ENCODE results near the gene SYT12. TPM values are rescaled to one million over a fixed set of nuclear protein-coding genes. Genes with fewer than 3 reads are reported as not detected.

Gene SYT12, protein sequence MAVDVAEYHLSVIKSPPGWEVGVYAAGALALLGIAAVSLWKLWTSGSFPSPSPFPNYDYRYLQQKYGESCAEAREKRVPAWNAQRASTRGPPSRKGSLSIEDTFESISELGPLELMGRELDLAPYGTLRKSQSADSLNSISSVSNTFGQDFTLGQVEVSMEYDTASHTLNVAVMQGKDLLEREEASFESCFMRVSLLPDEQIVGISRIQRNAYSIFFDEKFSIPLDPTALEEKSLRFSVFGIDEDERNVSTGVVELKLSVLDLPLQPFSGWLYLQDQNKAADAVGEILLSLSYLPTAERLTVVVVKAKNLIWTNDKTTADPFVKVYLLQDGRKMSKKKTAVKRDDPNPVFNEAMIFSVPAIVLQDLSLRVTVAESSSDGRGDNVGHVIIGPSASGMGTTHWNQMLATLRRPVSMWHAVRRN
- total RNA-seq = not detected
- not detected for polyA plus RNA-seq
- total RNA-seq = 0 to 0.49 (median 0.08) reads per million in 6 experiments

DNA sequence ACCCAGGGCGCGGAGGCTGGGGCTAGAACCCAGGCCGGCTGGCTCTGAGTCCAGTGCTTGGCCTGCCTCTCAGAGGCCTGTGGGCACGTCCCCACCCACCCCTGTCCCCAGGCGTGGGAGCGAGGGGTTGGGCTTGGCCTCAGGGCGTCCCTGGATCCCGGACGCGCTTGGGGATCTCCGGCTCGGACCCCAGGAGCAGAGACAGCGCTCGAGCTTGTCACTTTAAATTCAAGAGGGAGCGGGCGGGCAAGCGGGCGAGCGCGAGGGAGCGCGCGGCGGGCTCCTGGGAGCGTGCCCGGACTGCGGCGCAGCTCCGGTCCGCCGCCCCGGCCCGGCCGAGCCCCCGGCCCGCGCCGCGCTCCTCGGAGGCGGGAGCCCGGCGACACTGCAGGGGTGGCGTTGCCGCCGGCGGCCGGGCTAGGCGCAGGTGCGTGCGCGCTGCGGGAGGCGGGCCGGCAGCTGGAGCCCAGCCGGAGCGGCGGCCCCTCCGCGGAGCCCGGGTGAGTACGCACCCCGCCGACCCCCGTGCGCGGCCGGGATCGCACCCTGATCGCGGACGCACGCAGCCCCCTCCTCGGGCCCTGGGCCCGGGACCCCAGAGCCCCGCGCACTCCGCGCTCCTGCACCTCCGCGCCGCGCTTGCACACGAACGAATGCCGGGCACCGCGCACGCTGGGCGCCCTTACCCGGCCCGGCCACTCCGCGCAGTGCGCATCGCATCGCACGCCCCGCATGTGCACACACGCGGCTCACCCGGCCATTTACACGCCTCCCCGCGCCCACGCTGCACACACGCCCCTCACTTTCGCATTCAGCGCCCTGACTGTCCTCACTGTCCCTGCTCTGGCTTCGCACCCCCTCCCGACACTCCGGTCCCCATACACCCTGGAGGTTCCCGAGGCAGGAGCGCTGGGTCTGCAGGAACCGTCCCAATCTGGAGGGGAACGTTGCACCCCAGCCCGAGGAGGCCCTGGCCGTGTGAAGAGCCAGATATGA is at the start of gene SYT12:
SYT12 (plus strand) TSS at position 174 of the 996 bp plus-strand sequence. CDS start 7,011 bp downstream, outside the sequence.
- no peak for DNase-seq
- POLR2A ChIA-PET = no interaction called here
- ATAC-seq = peak; percentile 43 to 52
- peaks cover 0 to 6% (median 2%) of the 10 kb centered on the region in 9 donors for H3K9me3 Mint-ChIP-seq
- peak within 1 kb of the TSS; percentile 63 to 89 (median 84) for H3K4me3 Mint-ChIP-seq
- peaks cover 10 to 60% (median 31%) of the 10 kb centered on the region in 5 donors for H3K27me3 Mint-ChIP-seq
- peaks cover 11 to 32% (median 30%) of the 10 kb centered on the region in 4 donors for H3K4me1 Mint-ChIP-seq
- peak within 1 kb of the TSS in 4 of 10 donors; percentile 20 to 77 (median 46) for H3K27ac Mint-ChIP-seq
- peaks cover 0 to 5% (median 2%) of the 10 kb centered on the region in 3 donors for H3K36me3 Mint-ChIP-seq

DNA sequence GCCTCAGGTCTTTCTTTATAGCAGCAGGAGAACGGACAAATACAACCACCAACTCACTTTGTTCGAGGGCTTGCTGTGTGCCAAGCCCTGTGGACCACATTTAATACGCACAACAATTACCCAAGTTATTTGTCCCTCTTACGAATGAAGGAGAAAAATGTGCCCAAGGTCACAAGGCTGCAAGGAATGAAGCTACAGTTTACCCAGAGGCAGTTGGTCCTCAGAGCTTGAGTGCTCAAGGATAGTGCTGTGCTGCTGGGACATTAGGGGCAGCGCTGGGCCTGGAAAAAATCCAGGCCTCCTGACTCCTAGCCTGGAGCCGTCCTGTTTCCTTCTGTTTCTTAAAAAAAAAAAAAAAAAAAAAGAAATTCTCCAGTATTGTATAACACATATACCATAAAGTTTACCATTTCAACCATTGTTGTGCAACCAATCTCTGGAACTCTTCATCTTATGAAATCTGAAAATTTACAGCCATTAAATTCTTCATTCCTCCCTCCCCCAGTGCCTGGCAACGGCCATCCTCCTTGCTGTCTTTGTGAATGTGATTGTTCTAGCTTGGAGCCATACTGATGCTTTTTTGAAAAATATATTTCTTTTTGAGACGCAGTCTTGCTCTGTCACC is 48.9 kb upstream of the SYT12 start:
- Mint-ChIP-seq H3K4me1 (peaks cover 0 to 4% (median under 1%) of the 10 kb centered on the region in 4 donors), H3K36me3 (no peaks in the 10 kb centered on the region), H3K27ac (no peak overlapping the region), H3K9me3 (peaks cover 0 to 10% (median 0%) of the 10 kb centered on the region in 9 donors), H3K4me3 (no peak overlapping the region), H3K27me3 (peaks cover 3 to 23% (median 5%) of the 10 kb centered on the region in 5 donors)
- POLR2A ChIA-PET = no interaction called here
- DNase-seq = no peak
- no peak for ATAC-seq

- H3K9me3 Mint-ChIP-seq = peaks cover 0 to 10% (median 0%) of the 10 kb centered on the region in 9 donors
- no peaks in the 10 kb centered on the region for H3K36me3 Mint-ChIP-seq
- peak within 1 kb of the TSS in 1 of 10 donors; percentile 66 for H3K27ac Mint-ChIP-seq
- DNase-seq (no peak), ATAC-seq (no peak)
- no peak within 1 kb of the TSS for H3K4me3 Mint-ChIP-seq
- H3K27me3 Mint-ChIP-seq = peaks cover 4 to 23% (median 5%) of the 10 kb centered on the region in 5 donors
- POLR2A ChIA-PET = no interaction called here
- H3K4me1 Mint-ChIP-seq = peaks cover 0 to 4% (median under 1%) of the 10 kb centered on the region in 4 donors
Measured at GRCh38 chr11:66974724-66975404, 48.1 kb upstream of the SYT12 start, which contains the start of gene C11orf86. Gene C11orf86 (plus strand): TSS chr11:66975304. CDS start chr11:66975363, 59 bp downstream.

DNA sequence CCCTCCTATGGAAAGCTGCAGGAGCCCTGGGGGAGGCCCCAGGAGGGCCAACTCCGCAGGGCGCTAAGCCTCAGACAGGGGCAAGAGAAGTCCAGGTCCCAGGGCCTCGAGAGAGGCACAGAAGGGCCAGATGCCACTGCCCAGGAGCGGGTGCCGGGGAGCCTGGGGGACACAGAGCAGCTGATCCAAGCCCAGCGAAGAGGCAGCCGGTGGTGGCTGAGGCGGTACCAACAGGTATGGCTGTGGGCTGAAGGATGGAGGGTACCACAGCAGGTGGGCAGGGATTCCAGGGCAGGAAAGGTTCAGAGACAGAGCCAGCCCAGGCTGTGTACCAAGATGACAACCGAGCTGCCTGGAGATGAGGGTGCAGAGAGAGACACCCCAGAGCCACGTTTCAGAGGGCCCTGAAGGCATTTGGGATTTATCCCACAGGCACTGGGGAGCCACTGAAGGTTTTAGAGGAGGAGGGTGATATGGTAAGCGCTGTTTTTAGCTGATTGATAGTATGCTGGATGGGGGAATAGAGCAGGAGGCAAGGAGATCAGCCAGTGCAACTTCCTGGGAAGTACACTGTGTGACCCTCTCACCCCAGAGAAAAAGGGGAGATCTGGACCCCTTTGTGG is 47.4 kb upstream of the SYT12 start:
- POLR2A ChIA-PET = interaction anchor here (0.6 to 0.7 kb wide), 2 partner anchors 132 to 372 kb away, joined by 3 read pairs; partner anchors contain the start of gene RCE1
- no peaks in the 10 kb centered on the region for H3K36me3 Mint-ChIP-seq

GRCh38 chr11:66976028-66976467 is 46.9 kb upstream of the SYT12 start:
- H3K4me3 Mint-ChIP-seq = no peak overlapping the region
- peaks cover 1 to 20% (median 4%) of the 10 kb centered on the region in 5 donors for H3K27me3 Mint-ChIP-seq
- no peak for ATAC-seq
- H3K27ac Mint-ChIP-seq = peak overlapping the region in 1 of 10 donors; percentile 66
- POLR2A ChIA-PET = interaction anchor here (0.6 to 0.7 kb wide), 2 partner anchors 133 to 371 kb away, joined by 3 read pairs; partner anchors contain the start of gene RCE1
- H3K9me3 Mint-ChIP-seq = peaks cover 0 to 10% (median 0%) of the 10 kb centered on the region in 9 donors
- H3K4me1 Mint-ChIP-seq = no peaks in the 10 kb centered on the region
- DNase-seq = peak in 4 of 10 donors; percentile 8 to 50 (median 15)
- no peaks in the 10 kb centered on the region for H3K36me3 Mint-ChIP-seq

More for the DNA sequence above, 47.4 kb upstream of the SYT12 start:
- H3K4me3 Mint-ChIP-seq = no peak overlapping the region
- H3K4me1 Mint-ChIP-seq = peaks cover 0 to 3% (median under 1%) of the 10 kb centered on the region in 4 donors
- peaks cover 4 to 23% (median 5%) of the 10 kb centered on the region in 5 donors for H3K27me3 Mint-ChIP-seq
- ATAC-seq = no peak
- H3K27ac Mint-ChIP-seq = peak overlapping the region in 1 of 10 donors; percentile 66
- DNase-seq = peak in 1 of 10 donors; percentile 8
- peaks cover 0 to 10% (median 0%) of the 10 kb centered on the region in 9 donors for H3K9me3 Mint-ChIP-seq

DNA sequence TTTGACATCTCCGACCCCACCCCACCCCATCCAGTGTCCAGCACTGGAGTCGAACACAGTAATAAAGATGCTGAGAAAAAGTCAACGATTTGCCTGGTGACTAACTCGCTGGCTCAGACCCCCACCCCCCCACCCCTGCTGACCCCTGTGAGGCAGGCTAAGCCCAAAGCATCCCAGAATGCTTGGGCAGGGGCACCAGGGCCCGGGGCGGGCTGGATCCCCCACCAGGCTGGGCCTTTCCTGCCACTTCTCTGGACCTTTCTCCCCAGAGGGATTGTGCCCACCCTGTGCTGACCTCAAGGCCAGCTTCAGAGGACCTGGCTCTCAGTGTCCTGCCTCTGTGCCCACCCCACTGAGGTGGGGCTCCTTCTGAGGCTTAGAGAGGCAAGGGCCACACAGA is 46.0 kb upstream of the SYT12 start:
- no peak for ATAC-seq
- H3K27me3 Mint-ChIP-seq = peaks cover 0 to 17% (median 4%) of the 10 kb centered on the region in 5 donors
- no peaks in the 10 kb centered on the region for H3K36me3 Mint-ChIP-seq
- H3K9me3 Mint-ChIP-seq = peaks cover 0 to 10% (median 0%) of the 10 kb centered on the region in 9 donors
- H3K4me3 Mint-ChIP-seq = no peak overlapping the region
- no peak for DNase-seq
- POLR2A ChIA-PET = interaction anchor here (0.5 kb wide), 1 partner anchor 263 kb away, joined by 3 read pairs; no protein-coding TSS in a partner anchor
- peaks cover 0 to 1% (median 1%) of the 10 kb centered on the region in 4 donors for H3K4me1 Mint-ChIP-seq
- H3K27ac Mint-ChIP-seq = no peak overlapping the region

GRCh38 chr11:66978229-66978628 is 44.7 kb upstream of the SYT12 start:
- no peaks in the 10 kb centered on the region for H3K36me3 Mint-ChIP-seq
- DNase-seq = no peak
- POLR2A ChIA-PET = no interaction called here
- no peak for ATAC-seq
- H3K9me3 Mint-ChIP-seq = peaks cover 0 to 10% (median 0%) of the 10 kb centered on the region in 9 donors
- H3K4me1 Mint-ChIP-seq = peaks cover 0 to 13% (median 7%) of the 10 kb centered on the region in 4 donors
- H3K27ac Mint-ChIP-seq = no peak overlapping the region
- no peak overlapping the region for H3K4me3 Mint-ChIP-seq
- H3K27me3 Mint-ChIP-seq = peaks cover 0 to 12% (median 4%) of the 10 kb centered on the region in 5 donors

- H3K27me3 Mint-ChIP-seq = peaks cover 0 to 16% (median 4%) of the 10 kb centered on the region in 5 donors
- H3K4me3 Mint-ChIP-seq = no peak overlapping the region
- H3K36me3 Mint-ChIP-seq = no peaks in the 10 kb centered on the region
- no peak for ATAC-seq
- H3K4me1 Mint-ChIP-seq = peaks cover 0 to 13% (median 7%) of the 10 kb centered on the region in 4 donors
- no peak overlapping the region for H3K27ac Mint-ChIP-seq
- POLR2A ChIA-PET = no interaction called here
- DNase-seq = peak in 1 of 10 donors; percentile 3
- peaks cover 0 to 10% (median 0%) of the 10 kb centered on the region in 9 donors for H3K9me3 Mint-ChIP-seq
Measured at GRCh38 chr11:66978717-66979116, 44.2 kb upstream of the SYT12 start.

DNA sequence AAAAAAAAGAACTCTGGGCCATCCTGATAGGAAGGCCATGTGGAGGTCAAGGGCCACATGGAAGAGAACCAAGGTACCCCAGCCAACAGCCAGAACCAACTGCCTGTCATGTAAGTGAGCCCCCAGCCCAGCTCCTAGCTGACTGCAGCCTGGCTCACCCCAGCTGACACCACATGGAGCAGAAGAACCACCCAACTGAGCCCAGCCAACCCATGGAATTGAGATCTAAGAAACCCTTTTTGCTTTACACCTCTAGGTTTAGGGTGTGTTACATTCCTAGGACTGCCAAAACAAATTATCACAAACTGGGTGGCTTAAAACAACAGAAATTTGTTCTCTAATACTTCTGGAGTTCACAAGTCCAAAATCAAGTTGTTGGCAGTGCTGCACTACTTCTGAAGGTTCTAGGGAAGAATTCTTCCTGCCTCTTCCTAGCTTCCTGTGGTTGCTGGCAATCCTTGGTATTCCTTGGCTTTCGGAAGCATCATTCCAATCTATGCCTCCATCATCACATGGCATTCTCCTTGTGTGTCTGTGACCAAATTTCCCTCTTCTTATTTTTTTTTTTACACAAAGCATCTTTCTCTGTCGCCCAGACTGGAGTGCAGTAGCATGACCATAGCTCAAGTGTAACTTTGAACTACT is 43.5 kb upstream of the SYT12 start:
- peak overlapping the region in 1 of 10 donors; percentile 12 for H3K4me3 Mint-ChIP-seq
- POLR2A ChIA-PET = no interaction called here
- DNase-seq = no peak
- peaks cover 2 to 13% (median 7%) of the 10 kb centered on the region in 4 donors for H3K4me1 Mint-ChIP-seq
- ATAC-seq = no peak
- peaks cover 0 to 21% (median 4%) of the 10 kb centered on the region in 5 donors for H3K27me3 Mint-ChIP-seq
- peaks cover 0 to 10% (median 0%) of the 10 kb centered on the region in 9 donors for H3K9me3 Mint-ChIP-seq
- H3K36me3 Mint-ChIP-seq = no peaks in the 10 kb centered on the region
- no peak overlapping the region for H3K27ac Mint-ChIP-seq

GRCh38 chr11:66981976-66982578 is 40.9 kb upstream of the SYT12 start:
- H3K9me3 Mint-ChIP-seq = peaks cover 0 to 10% (median 0%) of the 10 kb centered on the region in 9 donors
- H3K36me3 Mint-ChIP-seq = peaks cover 0 to 2% (median 0%) of the 10 kb centered on the region in 3 donors
- H3K4me3 Mint-ChIP-seq = no peak overlapping the region
- peaks cover 5 to 13% (median 8%) of the 10 kb centered on the region in 4 donors for H3K4me1 Mint-ChIP-seq
- DNase-seq (peak in 4 of 10 donors; percentile 0 to 39 (median 12)), ATAC-seq (peak in 1 of 2 donors; percentile 48)
- H3K27ac Mint-ChIP-seq = no peak overlapping the region
- POLR2A ChIA-PET = no interaction called here
- peaks cover 3 to 22% (median 16%) of the 10 kb centered on the region in 5 donors for H3K27me3 Mint-ChIP-seq

All from naive thymus-derived CD8-positive, alpha-beta T cell (primary cell).